K562 (cell line): ENCODE measurements around the gene TRIP10. TPM values are rescaled to one million over a fixed set of nuclear protein-coding genes. Genes with fewer than 3 reads are reported as not detected.

Experiments
- MGA ChIP-seq: fragments of 450-650 bp; IDR thresholded peaks from 2 replicates; pipeline ENCODE4 v1.6.1; 2016; ENCODE audit warnings: mild to moderate bottlenecking, moderate library complexity
- polyA plus RNA-seq, 8 experiments: library from polyadenylated mRNA; depleted of rRNA in 4 of 8; stranded (reverse) in 5 of 8; unstranded in 3 of 8; fragments of >200 nt; fragmentation: Nextera tagmentation in 2 of 8; fragmentation: Illumina TruSeq in 1 of 8; extraction: Ambion mirVana in 2 of 8; extraction: Trizol in 1 of 8; gene quantifications; 2 replicates each; pipeline versions ENCODE4 v1.2.1 to v1.2.3, GENCODE V29; 2011 to 2014; ENCODE audit warnings: inconsistent platforms in 1 of 8, missing spikeins in 1 of 8
- total RNA-seq, 7 experiments: library from RNA; depleted of rRNA in 6 of 7; stranded (reverse); fragments of >200 nt in 6 of 7; fragmentation: Illumina TruSeq in 2 of 7; extraction: Trizol in 2 of 7; gene quantifications; 2 replicates each; pipeline versions ENCODE4 v1.2.1 to v1.2.3, GENCODE V29; 2011 to 2021; ENCODE audit warnings: low replicate concordance in 1 of 7

Gene TRIP10
- total and polyA plus RNA-seq, 9 of the 15 experiments (the other 6 are each of a cell fraction or from before 2014, with no cell fraction given): 1.2 to 66.8 (median 36.1) TPM

GRCh38 chr19:6716610-6716970 lies 22.9 kb upstream of the TRIP10 start (continued):
- no peak for TF ChIP-seq MGA
- TF ChIP-seq, all 486 proteins: peak for 0
